Ovary (tissue), 9 donors: Measurements from ENCODE around the gene KCNIP1. TPM values are rescaled to one million over a fixed set of nuclear protein-coding genes. Genes with fewer than 3 reads are reported as not detected.

ENCODE experiments used
- DNase-seq, 5 donors: peaks; one replicate each; pipeline ENCODE4 v3.0.0-alpha.2; 2019 to 2020
- H3K27ac ChIP-seq, 2 donors: fragments of 200-600 bp; one replicate each; pipeline versions ENCODE4 v1.5.1 to v1.8.0; 2019 to 2022
- H3K27me3 ChIP-seq: fragments of 200-600 bp; one replicate; pipeline ENCODE4 v1.8.0; 2022
- H3K36me3 ChIP-seq: fragments of 200-600 bp; sonication (generic); one replicate; pipeline ENCODE4 v1.5.1; 2019
- H3K4me1 ChIP-seq: one replicate; pipeline ENCODE4 v1.8.1; 2013; ENCODE audit warnings: mild to moderate bottlenecking, moderate library complexity; ENCODE audit not compliant: insufficient read depth
- H3K4me3 ChIP-seq: fragments of 200-600 bp; sonication (generic); one replicate; pipeline ENCODE4 v1.5.1; 2017
- H3K9me3 ChIP-seq, 2 donors: fragments of 200-600 bp in 1 of 2; sonication (generic) in 1 of 2; one replicate each; pipeline versions ENCODE4 v1.5.1 to v1.8.1; 2013 to 2019; ENCODE audit warnings: mild to moderate bottlenecking in 1 of 2, moderate library complexity in 1 of 2
- CTCF ChIP-seq, 3 donors: fragments of 450-650 bp in 2 of 3; fragments of 200-600 bp in 1 of 3; IDR thresholded peaks; one replicate each; pipeline versions ENCODE4 v1.5.1 to v1.8.0; 2016 to 2022; ENCODE audit warnings: antibody characterized with exemption in 3 of 3, mild to moderate bottlenecking in 1 of 3
- EP300 ChIP-seq: sonication (generic); formaldehyde crosslinking; IDR thresholded peaks from one replicate; pipeline ENCODE4 v1.6.1; 2017; ENCODE audit warnings: antibody characterized with exemption
- POLR2A ChIP-seq: fragments of 450-650 bp; IDR thresholded peaks from one replicate; pipeline ENCODE4 v1.6.1; 2017; ENCODE audit warnings: antibody characterized with exemption, mild to moderate bottlenecking, moderate library complexity
- WGBS, 3 donors: extraction: QIAGEN DNeasy Blood & Tissue Kit in 1 of 3; methylation state at CpG; one replicate each; pipeline versions ENCODE4 v1.1.5 to v1.1.7; 2013 to 2017; 5-methylcytosine and 5-hydroxymethylcytosine counted together
- intact Hi-C, 4 donors: fragments of 100-400 bp; cut with DNase I; formaldehyde crosslinking; loops; one replicate each; pipeline versions ENCODE4 v1.11.0 to v1.15.1; 2022 to 2023
- polyA plus RNA-seq, 2 donors: library from polyadenylated mRNA; stranded (reverse); fragments of 200-250 nt in 1 of 2; fragments of 350-450 nt in 1 of 2; fragmentation: Illumina TruSeq in 1 of 2; extraction: RNeasy Lipid Tissue Mini Kit (QIAGEN cat#74804) in 1 of 2; gene quantifications; one replicate each; pipeline ENCODE4 v1.2.3, GENCODE V29; 2013 to 2014
- total RNA-seq, 7 donors: library from RNA; depleted of rRNA in 2 of 7; stranded (reverse); fragments of >200 nt in 2 of 7; fragmentation: NEBNext Ultra II Directional in 3 of 7; extraction: Animal tissue kit (Norgen Biotek cat#: 25700) in 3 of 7; gene quantifications; one replicate each; pipeline versions ENCODE4 v1.1.0 to v1.2.4, GENCODE V29; 2016 to 2023
- donor health status: DM: no; HTN: no; CAD: no; lungs with moderate emphysema.
- donor health status: DM: no; HTN: no; CAD: no.
- donor health status: Bipolar disorder and iron deficiency.
- donor health status: DM: yes; HTN: yes; CAD: no.
- donor health status: DM: no; HTN: no; CAD: no.
- donor health status: DM: yes; HTN: yes; CAD: no.

KCNIP1 gene
- total and polyA plus RNA-seq, 9 donors: 0.20 to 2.2 (median 0.66) TPM

- DNase-seq: no peak
These were observed 65.3 kb downstream of the KCNIP1 start for GRCh38 chr5:170569101-170569500.

GRCh38 chr5:170570476-170570875 is 66.7 kb downstream of the KCNIP1 start:
- no peak overlapping the region for H3K4me3 ChIP-seq
- H3K4me1 ChIP-seq: no peaks in the 10 kb centered on the region
- no peak for DNase-seq
- H3K9me3 ChIP-seq: no peaks in the 10 kb centered on the region
- no peaks in the 10 kb centered on the region for H3K27me3 ChIP-seq
- no peaks in the 10 kb centered on the region for H3K36me3 ChIP-seq
- 25 to 35% (median 29%) methylated on average over 8 of the region's 8 CpGs for WGBS, 3 donors
- no peak for TF ChIP-seq POLR2A
- no peak for TF ChIP-seq CTCF (IDR thresholded peaks at IDR 0.05)
- TF ChIP-seq EP300: no peak
- intact Hi-C loops: no loop called here
- H3K27ac ChIP-seq: no peak overlapping the region

More at GRCh38 chr5:170569101-170569500, 65.3 kb downstream of the KCNIP1 start:
- intact Hi-C loops: no loop called here
- no peaks in the 10 kb centered on the region for H3K27me3 ChIP-seq
- no peaks in the 10 kb centered on the region for H3K4me1 ChIP-seq
- WGBS, 3 donors: 85 to 91% (median 87%) methylated on average over 5 of the region's 5 CpGs
- no peaks in the 10 kb centered on the region for H3K9me3 ChIP-seq
- TF ChIP-seq EP300: no peak
- no peak for TF ChIP-seq CTCF (IDR thresholded peaks at IDR 0.05)
- no peak for TF ChIP-seq POLR2A
- no peak overlapping the region for H3K27ac ChIP-seq
- no peak overlapping the region for H3K4me3 ChIP-seq
- H3K36me3 ChIP-seq: no peaks in the 10 kb centered on the region

GRCh38 chr5:170571281-170571731 is 67.5 kb downstream of the KCNIP1 start:
- no peak overlapping the region for H3K4me3 ChIP-seq
- no peak for DNase-seq
- TF ChIP-seq POLR2A (no peak), EP300 (no peak), CTCF (IDR thresholded peaks at IDR 0.05) (no peak)
- WGBS, 3 donors: 21 to 37% (median 28%) methylated on average over 5 of the region's 5 CpGs
- no peaks in the 10 kb centered on the region for H3K36me3 ChIP-seq
- no peaks in the 10 kb centered on the region for H3K27me3 ChIP-seq
- intact Hi-C loops: no loop called here
- no peaks in the 10 kb centered on the region for H3K4me1 ChIP-seq
- H3K9me3 ChIP-seq: no peaks in the 10 kb centered on the region
- H3K27ac ChIP-seq: no peak overlapping the region

- intact Hi-C loops: no loop called here
- TF ChIP-seq EP300 (no peak), CTCF (IDR thresholded peaks at IDR 0.05) (no peak), POLR2A (no peak)
- Histone ChIP-seq H3K36me3 (no peaks in the 10 kb centered on the region), H3K4me3 (no peak overlapping the region), H3K9me3 (no peaks in the 10 kb centered on the region), H3K4me1 (no peaks in the 10 kb centered on the region), H3K27ac (no peak overlapping the region), H3K27me3 (no peaks in the 10 kb centered on the region)
- 45 to 61% (median 55%) methylated on average over 16 of the region's 16 CpGs for WGBS, 3 donors
- no peak for DNase-seq
These were observed 68.3 kb downstream of the KCNIP1 start for GRCh38 chr5:170571875-170572852.
